NB4 (cell line): ENCODE results near the gene TAS2R42.

Experiments used
- CTCF ChIP-seq: IDR thresholded peaks from one replicate; pipeline ENCODE4 v1.5.1; 2012; ENCODE audit warnings: low read depth, low read length
- MAX ChIP-seq: IDR thresholded peaks from 2 replicates; pipeline ENCODE4 v1.6.1; 2011; ENCODE audit warnings: low read depth, low read length
- MYC ChIP-seq: IDR thresholded peaks from 2 replicates; pipeline ENCODE4 v1.6.1; 2011; ENCODE audit warnings: low read depth, low read length
- POLR2A ChIP-seq: IDR thresholded peaks from 2 replicates; pipeline ENCODE4 v1.6.1; 2011; ENCODE audit warnings: mild to moderate bottlenecking; ENCODE audit not compliant: insufficient read length; ENCODE audit errors: extremely low read depth

GRCh38 chr12:11144297-11144696 is 42.4 kb downstream of the TAS2R42 start:
- TF ChIP-seq CTCF: no peak
- no peak for TF ChIP-seq MAX
- no peak for TF ChIP-seq POLR2A
- TF ChIP-seq MYC: no peak
